Heart right ventricle (tissue), 16 donors: ENCODE results near the gene PRELID2. TPM values are rescaled to one million over a fixed set of nuclear protein-coding genes. Genes with fewer than 3 reads are reported as not detected.

Experiments used
- ATAC-seq, 8 donors: fragments of 200-7000 bp; cut with Tn5 transposase; one replicate each; pipeline ENCODE4 v1.9.1; 2020; ENCODE audit warnings: mild to moderate bottlenecking in 8 of 8, moderate library complexity in 8 of 8, moderate number of reproducible peaks in 1 of 8
- DNase-seq, 2 donors: peaks; one replicate each; pipeline ENCODE4 v3.0.0-alpha.2; 2020
- H3K27ac ChIP-seq, 10 donors: fragments of 200-600 bp; sonication (generic) in 2 of 10; one replicate each; pipeline versions ENCODE4 v1.5.0 to v1.8.0; 2020 to 2022; ENCODE audit warnings: mild to moderate bottlenecking in 3 of 10
- H3K27me3 ChIP-seq, 7 donors: fragments of 200-600 bp; one replicate each; pipeline ENCODE4 v1.8.0; 2021 to 2022; ENCODE audit warnings: mild to moderate bottlenecking in 2 of 7
- H3K36me3 ChIP-seq, 9 donors: fragments of 200-600 bp; sonication (generic) in 1 of 9; one replicate each; pipeline versions ENCODE4 v1.5.0 to v1.8.0; 2020 to 2022; ENCODE audit warnings: mild to moderate bottlenecking in 2 of 9
- H3K4me1 ChIP-seq, 9 donors: fragments of 200-600 bp; sonication (generic) in 1 of 9; one replicate each; pipeline versions ENCODE4 v1.5.0 to v1.8.0; 2020 to 2022; ENCODE audit warnings: mild to moderate bottlenecking in 4 of 9
- H3K4me3 ChIP-seq, 10 donors: fragments of 200-600 bp; sonication (generic) in 2 of 10; one replicate each; pipeline versions ENCODE4 v1.5.0 to v1.8.0; 2020 to 2022; ENCODE audit warnings: mild to moderate bottlenecking in 7 of 10, moderate library complexity in 2 of 10
- H3K9me3 ChIP-seq, 11 donors: fragments of 200-600 bp in 10 of 11; sonication (generic) in 2 of 11; one replicate each; pipeline versions ENCODE4 v1.5.0 to v1.8.0; 2013 to 2022; ENCODE audit warnings: mild to moderate bottlenecking in 2 of 11, control low read depth in 1 of 11, moderate library complexity in 1 of 11
- WGBS, 2 donors: extraction: QIAGEN DNeasy Blood & Tissue Kit; methylation state at CpG; one replicate each; pipeline ENCODE4 v1.1.7; 2013; ENCODE audit warnings: inconsistent platforms in 1 of 2; 5-methylcytosine and 5-hydroxymethylcytosine counted together
- intact Hi-C, 10 donors: fragments of 100-400 bp; cut with DNase I; formaldehyde crosslinking; loops; one replicate each; pipeline versions ENCODE4 v1.11.1 to v1.14.2; 2022
- polyA plus RNA-seq, 2 donors: library from polyadenylated mRNA; stranded (reverse); fragments of 200-250 nt; gene quantifications; one replicate each; pipeline ENCODE4 v1.2.3, GENCODE V29; 2013
- total RNA-seq, 10 donors: library from RNA; stranded (reverse); fragmentation: NEBNext Ultra II Directional in 3 of 10; extraction: Animal tissue kit (Norgen Biotek cat#: 25700) in 3 of 10; gene quantifications; one replicate each; pipeline versions ENCODE4 v1.2.1 to v1.2.4, GENCODE V29; 2021 to 2023
- TF ChIP-seq, protein P1 (sequence below), 9 donors: fragments of 200-600 bp; sonication (generic) in 2 of 9; IDR thresholded peaks; one replicate each; pipeline versions ENCODE4 v1.5.0 to v1.8.0; 2021 to 2022; ENCODE audit warnings: antibody characterized with exemption in 9 of 9, mild to moderate bottlenecking in 5 of 9, moderate library complexity in 1 of 9
- donor health status: Arrhythmogenic right ventricular cardiomyopathy.
- donor health status: ischemic (EF 13 %, LVEDD 7.1; RV severe dilation, severe dysfunction).
- donor health status: healthy with polysubstance abuse.
- donor health status: DM: no; HTN: yes; CAD: no.
- donor health status: DM: no; HTN: no; CAD: no.
- donor health status: ischemic (EF 25% LVEDD 6.9; RV normal size, moderate dysfunction).
- donor health status: ischemic (EF 25% LVEDD 5.7; RV mildly dilated, moderate dysfunction).
- donor health status: healthy.
- donor health status: DM: yes; HTN: yes; CAD: no.
- donor health status: Ischemic cardiomyopathy.
- donor health status: ischemic (EF 35%, LVEDD 5.7; RV mildly dilated, moderate dysfunction).
- donor health status: nonischemic (EF 11% LVEDD 7.7; RV severe dilation, severe dysfunction).
- donor health status: DM: yes; HTN: yes; CAD: no.
- donor health status: PGD.
- donor health status: ischemic (EF 29% LVEDD 5.4; RV normal size, mild dysfunction).
- donor health status: nonischemic (EF 23%, LVEDD 6.1; RV moderate dilation, normal function).

Gene PRELID2
- total and polyA plus RNA-seq, 12 donors: 1.2 to 83.7 (median 11.9) TPM

GRCh38 chr5:145855763-145856267, 20.7 kb upstream of the PRELID2 start:
- H3K9me3 ChIP-seq: no peaks in the 10 kb centered on the region
- H3K27me3 ChIP-seq: no peaks in the 10 kb centered on the region
- peaks cover 0 to 18% (median 4%) of the 10 kb centered on the region in 9 donors for H3K4me1 ChIP-seq
- H3K36me3 ChIP-seq: no peaks in the 10 kb centered on the region
- ATAC-seq (peak in 7 of 8 donors; percentile 10 to 46 (median 30)), DNase-seq (no peak)
- TF ChIP-seq, protein P1, sequence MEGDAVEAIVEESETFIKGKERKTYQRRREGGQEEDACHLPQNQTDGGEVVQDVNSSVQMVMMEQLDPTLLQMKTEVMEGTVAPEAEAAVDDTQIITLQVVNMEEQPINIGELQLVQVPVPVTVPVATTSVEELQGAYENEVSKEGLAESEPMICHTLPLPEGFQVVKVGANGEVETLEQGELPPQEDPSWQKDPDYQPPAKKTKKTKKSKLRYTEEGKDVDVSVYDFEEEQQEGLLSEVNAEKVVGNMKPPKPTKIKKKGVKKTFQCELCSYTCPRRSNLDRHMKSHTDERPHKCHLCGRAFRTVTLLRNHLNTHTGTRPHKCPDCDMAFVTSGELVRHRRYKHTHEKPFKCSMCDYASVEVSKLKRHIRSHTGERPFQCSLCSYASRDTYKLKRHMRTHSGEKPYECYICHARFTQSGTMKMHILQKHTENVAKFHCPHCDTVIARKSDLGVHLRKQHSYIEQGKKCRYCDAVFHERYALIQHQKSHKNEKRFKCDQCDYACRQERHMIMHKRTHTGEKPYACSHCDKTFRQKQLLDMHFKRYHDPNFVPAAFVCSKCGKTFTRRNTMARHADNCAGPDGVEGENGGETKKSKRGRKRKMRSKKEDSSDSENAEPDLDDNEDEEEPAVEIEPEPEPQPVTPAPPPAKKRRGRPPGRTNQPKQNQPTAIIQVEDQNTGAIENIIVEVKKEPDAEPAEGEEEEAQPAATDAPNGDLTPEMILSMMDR (IDR thresholded peaks at IDR 0.05): no peak
- H3K27ac ChIP-seq: peak overlapping the region in 5 of 10 donors; percentile 1 to 48 (median 47)
- peak overlapping the region in 7 of 10 donors; percentile 25 to 53 (median 48) for H3K4me3 ChIP-seq
- 57 to 58% methylated on average over 4 of the region's 4 CpGs for WGBS, 2 donors
- intact Hi-C loops: no loop called here

- Histone ChIP-seq H3K4me3 (no peak overlapping the region), H3K27ac (no peak overlapping the region), H3K4me1 (peaks cover 0 to 18% (median 4%) of the 10 kb centered on the region in 9 donors), H3K27me3 (no peaks in the 10 kb centered on the region), H3K36me3 (no peaks in the 10 kb centered on the region), H3K9me3 (no peaks in the 10 kb centered on the region)
- TF ChIP-seq, protein P1 (IDR thresholded peaks at IDR 0.05): no peak
- no peak for DNase-seq
- WGBS, 2 donors: 94 to 98% methylated on average over 2 of the region's 2 CpGs
- peak in 1 of 8 donors; percentile 50 for ATAC-seq
- intact Hi-C loops: no loop called here
These were observed 19.6 kb upstream of the PRELID2 start for GRCh38 chr5:145854651-145855258.

GRCh38 chr5:145853781-145854376, 18.7 kb upstream of the PRELID2 start:
- no peaks in the 10 kb centered on the region for H3K9me3 ChIP-seq
- peaks cover 0 to 13% (median 0%) of the 10 kb centered on the region in 9 donors for H3K4me1 ChIP-seq
- 98% methylated on average over 3 of the region's 3 CpGs for WGBS, 2 donors
- DNase-seq (no peak), ATAC-seq (no peak)
- no peak overlapping the region for H3K27ac ChIP-seq
- H3K27me3 ChIP-seq: no peaks in the 10 kb centered on the region
- TF ChIP-seq, protein P1 (IDR thresholded peaks at IDR 0.05): no peak
- no peaks in the 10 kb centered on the region for H3K36me3 ChIP-seq
- intact Hi-C loops: no loop called here
- H3K4me3 ChIP-seq: no peak overlapping the region

DNA sequence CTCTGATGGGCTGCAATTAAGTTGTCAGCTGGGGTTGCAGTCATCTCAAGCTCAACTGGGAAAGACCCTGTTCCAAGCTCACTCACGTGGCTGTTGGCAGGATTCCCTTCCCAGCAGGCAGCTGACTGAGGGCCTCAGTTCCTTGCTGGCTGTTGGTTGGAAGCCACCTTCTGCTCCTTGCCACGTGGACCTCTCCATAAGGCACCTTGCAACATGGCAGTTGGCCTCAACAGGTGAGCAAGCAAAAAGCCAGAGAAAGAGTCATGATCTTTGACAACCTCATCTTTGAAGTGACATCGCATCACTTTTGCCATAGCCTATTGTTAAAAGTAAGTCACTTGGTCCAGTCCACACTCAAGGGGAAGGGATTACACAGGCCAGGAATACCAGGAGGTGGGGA, 17.8 kb upstream of the PRELID2 start:
- Histone ChIP-seq H3K36me3 (no peaks in the 10 kb centered on the region), H3K4me3 (no peak overlapping the region), H3K27ac (no peak overlapping the region), H3K4me1 (peaks cover 0 to 12% (median 0%) of the 10 kb centered on the region in 9 donors), H3K9me3 (no peaks in the 10 kb centered on the region), H3K27me3 (no peaks in the 10 kb centered on the region)
- intact Hi-C loops: no loop called here
- WGBS, 2 donors: 78% methylated on average over 3 of the region's 3 CpGs
- no peak for ATAC-seq
- TF ChIP-seq, protein P1 (IDR thresholded peaks at IDR 0.05): no peak
- no peak for DNase-seq
